Measurements from ENCODE around the gene TUBGCP4.
"Not testable (repeated sequence)": the region's sequence is repeated elsewhere in the genome, so short reads cannot be mapped to it uniquely, and the experiment has no call there.

The TUBGCP4 gene, protein sequence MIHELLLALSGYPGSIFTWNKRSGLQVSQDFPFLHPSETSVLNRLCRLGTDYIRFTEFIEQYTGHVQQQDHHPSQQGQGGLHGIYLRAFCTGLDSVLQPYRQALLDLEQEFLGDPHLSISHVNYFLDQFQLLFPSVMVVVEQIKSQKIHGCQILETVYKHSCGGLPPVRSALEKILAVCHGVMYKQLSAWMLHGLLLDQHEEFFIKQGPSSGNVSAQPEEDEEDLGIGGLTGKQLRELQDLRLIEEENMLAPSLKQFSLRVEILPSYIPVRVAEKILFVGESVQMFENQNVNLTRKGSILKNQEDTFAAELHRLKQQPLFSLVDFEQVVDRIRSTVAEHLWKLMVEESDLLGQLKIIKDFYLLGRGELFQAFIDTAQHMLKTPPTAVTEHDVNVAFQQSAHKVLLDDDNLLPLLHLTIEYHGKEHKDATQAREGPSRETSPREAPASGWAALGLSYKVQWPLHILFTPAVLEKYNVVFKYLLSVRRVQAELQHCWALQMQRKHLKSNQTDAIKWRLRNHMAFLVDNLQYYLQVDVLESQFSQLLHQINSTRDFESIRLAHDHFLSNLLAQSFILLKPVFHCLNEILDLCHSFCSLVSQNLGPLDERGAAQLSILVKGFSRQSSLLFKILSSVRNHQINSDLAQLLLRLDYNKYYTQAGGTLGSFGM

DNA sequence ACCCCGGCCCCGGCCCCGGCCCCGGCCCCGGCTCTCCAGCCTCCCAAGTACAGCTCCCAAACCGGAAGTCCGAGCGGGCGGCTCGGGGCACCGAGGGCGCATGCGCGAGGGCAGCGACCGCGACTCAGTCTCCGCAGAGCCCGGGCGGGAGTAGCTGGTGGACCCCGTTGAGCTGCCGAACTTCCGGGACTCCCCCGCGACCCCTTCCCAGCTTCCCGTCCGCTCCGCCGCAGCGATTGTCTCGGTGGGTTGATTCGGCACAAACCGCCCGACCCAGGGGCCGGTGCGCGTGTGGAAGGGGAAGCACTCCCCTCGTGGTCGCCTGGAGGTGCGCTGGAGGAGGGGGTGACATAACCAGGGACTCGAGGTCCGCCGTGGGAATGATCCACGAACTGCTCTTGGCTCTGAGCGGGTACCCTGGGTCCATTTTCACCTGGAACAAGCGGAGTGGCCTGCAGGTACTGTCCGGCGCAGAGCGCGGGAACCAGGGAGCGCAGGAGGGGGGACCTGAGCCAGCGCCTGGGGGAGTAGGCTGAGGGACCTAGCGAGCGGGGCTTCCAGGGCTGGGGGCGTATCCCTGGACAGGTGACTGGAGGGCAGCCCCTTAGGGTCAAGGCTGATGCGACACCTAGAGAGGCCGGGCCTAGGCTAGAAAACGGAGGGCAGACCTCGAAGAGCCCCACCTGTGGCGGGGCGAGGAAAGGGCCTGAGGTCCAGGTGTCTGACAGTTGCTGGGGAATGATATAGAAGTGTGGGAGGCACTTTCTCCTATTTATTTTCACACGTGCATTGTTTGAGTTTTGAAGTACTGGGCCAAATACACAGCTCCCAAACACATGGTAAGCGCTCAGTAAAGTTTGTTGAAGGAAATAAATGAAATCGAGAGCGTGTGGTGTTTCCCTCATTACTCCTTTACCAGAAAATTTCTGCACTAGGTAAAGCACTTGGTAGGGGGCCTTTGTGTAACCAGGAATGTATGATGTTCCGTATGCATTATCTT lies at the start of gene TUBGCP4, which contains the start of gene ZSCAN29:
Gene TUBGCP4, plus strand, starts transcription at position 127 of the 1,000 bp plus-strand sequence. Its CDS starts 254 bp downstream, at position 381.
Gene ZSCAN29, minus strand, starts transcription at position 69 of the 1,000 bp plus-strand sequence. CDS start 1,130 bp downstream, outside the sequence.
- peak; percentile 63 for DNase-seq

DNA sequence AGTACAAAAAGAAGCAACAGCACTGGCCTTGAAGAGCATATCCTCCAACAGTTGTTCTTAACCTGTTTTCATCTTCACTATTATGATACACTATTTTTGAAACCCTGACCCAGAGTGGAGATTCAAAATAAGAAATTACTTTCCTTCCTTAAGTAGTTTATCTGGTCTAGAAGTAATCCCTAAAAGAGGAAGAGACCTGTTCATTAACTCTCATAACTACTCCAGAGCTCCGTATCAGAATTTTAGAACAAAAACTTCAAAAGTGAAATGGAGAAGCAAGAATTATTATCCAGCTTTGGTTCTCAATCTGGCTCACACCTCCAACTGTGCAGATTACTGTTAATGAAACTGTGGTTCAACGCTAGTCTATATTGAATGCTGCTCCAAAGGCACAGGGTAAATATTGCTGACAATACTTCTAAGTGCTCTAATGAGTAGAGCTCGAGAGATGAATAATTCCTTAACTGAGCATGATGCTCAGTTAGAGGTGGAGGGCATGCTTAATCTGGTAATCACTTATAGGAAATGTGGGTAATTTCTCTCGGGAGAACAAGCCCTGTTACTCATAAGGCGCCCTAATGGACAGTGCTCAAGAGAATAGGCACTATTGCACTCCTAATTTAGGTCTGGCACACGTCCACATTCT lies 45.7 kb upstream of the TUBGCP4 start:
- no peak for DNase-seq

DNA sequence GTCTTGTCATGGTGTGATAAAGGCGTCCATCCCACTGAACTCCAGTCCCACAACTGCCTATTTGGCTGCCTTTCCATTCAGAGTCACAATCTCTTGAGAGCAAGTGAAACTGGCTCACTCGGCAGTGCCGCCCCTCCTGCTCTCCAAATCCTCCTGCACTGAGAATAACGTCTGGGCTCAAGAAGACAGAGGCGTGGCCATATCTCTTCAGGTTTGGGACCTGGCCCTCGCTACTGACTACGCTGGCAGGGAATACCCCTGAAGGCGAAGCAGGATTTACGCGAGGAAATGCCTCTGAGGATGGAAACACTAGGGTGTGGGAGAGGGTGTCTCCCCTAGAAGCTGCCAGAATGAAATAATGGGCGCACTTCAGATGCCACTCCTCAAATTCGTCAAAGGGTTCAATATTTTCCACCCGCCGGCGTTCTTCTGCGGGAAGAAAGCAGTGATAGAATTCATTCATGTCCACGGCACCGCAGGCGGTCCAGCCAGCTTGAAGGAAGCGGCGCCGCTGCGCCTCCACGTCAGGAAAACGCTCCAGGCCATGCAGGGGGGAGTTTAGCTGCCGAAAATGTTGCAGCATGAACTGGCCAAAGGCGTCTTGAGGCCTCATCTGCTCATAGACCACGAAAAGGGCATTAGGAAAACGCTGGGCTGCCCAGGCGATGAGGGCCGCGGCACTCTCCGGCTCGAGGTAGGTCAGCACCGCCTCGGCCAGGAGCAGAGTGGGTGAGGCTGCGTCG lies 41.5 kb upstream of the TUBGCP4 start:
- DNase-seq: no peak

DNA sequence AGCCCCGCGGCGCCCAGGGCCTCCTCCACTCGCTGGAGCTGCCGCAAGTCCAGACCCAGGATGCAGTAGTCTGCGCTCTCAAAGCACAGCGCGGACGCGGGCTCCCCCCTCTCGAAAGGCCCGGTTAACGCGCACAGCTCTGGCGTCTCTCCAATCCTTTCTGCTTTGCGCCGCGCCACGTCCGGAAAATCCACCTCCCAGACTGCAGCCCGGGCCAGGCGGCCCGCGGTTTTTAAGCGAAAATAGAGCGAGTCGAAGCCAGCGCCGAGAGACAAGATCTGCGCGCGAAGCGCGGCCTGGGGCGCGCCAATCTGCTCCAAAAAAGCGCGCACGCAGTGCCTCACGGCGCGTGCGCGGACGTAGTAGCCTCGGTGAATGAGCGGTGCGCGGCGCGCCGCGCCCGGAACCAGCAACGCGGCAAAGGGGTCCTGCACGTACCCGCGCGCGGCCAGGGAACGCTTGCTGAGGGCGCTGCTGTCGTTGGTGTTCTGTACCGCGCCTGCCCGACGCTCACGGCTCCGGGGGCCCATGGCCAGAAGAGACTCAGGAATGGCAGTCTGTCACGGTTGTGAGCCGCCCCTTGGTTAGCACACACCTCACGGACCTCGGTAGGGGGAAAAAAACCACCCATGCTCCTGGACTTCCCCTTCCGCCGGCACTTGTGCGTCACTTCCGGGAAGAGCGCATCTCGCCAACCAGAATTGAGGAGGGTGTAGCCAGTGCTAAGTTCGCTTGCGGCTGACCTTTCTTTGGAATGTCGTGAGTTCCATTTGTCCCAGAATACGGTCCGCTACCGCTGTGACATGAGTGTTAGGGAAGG lies 40.7 kb upstream of the TUBGCP4 start, which contains the start of gene LCMT2:
Gene LCMT2, minus strand, starts transcription at position 614 of the 820 bp plus-strand sequence. Its CDS starts 84 bp downstream, at position 530.
- DNase-seq: peak; percentile 78

DNA sequence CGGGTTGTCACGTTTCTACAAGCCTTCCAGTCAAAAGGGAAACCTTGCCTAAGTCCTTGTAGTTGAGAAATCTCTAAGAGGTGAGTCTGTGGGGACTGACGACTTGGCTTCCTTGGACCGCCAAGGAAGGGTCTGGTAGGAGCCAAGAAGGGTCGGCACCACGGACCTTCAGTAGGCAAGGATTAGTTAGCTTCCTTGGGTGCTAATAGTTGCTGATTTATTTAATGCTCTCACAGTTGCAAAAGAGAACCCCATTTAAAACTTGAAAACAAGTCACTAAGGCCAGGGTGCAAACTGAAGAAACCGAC lies 40.2 kb upstream of the TUBGCP4 start:
- DNase-seq: no peak

DNA sequence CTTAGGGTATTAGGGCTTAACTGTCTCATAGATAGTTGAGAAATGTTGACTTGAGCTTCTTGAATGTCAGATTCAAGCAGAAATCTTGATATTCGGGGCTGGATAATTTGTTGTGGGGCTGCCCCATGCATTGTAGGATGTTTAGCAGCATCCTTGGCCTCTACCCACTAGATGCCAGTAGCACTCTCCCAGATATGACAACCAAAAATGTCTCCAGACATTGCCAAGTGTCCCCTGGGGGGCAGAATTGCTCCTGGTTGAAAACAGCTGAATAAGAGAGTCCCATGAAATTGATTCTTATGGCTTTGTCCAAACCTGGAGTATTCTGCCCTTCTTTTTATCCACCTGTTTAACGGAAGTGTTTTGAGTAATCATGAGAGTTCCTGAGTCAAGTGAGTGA lies 24.6 kb upstream of the TUBGCP4 start:
- DNase-seq: no peak

DNA sequence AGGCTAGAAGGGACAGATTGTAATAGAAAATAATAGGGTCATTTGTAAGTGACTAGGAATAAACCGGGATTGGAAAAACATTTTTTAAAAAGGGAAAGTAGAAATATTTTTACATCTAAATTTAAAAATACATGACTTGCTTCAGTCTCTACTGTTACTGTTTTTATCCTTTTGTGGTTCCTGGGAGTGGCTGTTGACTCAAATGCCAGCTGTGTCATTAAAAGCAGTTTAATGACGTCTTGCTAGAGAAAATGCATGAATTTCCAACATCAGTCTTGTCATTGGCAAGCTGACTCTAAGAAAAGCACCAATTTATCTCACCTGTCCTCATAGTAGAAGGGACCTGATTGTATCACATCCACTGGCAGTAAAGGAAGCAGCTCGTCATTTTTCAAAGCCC lies 23.8 kb upstream of the TUBGCP4 start:
- DNase-seq: no peak

DNA sequence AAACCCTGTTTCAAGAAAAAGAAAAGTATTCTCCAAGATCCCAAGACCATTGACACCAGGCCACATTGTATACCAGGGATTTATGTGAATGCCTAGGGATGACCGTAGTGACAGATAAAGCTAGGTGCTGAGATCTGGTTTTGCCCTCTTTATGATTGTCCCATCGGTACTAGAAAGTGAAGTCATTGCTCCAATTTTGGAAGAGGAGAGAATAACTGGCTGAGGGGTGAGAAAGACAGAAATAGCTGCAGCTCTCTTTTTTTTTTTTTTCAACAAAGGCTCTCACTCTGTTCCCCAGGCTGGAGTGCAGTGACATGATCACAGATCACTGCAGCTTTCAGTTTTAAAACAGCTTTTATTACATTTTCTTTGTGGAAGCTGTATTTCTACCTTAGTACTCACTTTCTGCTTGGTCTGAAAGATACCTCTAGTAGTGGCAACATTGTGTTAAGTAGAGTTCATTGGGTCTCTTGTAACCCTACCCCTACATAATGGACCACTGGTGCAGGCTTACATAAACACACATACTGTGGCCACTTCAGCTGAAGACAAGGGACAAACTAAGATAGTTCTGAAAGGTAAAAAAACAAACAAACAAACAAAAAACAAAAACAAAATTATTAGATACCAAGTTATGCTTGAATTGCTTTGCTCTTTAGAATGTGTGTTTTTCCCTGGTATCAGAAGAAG lies 18.1 kb upstream of the TUBGCP4 start:
- no peak for DNase-seq

DNA sequence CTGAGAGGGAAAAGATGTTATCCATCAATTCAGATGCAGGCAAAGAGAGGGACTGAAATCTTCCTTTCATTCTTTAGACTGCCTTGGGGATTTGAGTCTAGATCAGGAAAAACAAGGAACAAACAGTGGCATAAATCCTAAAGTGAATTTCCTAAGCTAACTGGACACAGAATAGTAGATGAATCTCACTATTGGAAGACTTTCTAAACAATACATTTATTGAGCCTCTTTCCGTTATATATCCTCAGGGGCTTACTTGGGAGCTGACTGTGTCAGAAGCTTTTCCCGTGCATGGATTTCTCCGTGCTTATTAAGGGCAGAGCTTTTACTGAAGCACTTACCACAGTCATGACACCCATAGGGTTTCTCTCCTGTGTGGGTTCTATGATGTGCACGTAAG lies 10.1 kb upstream of the TUBGCP4 start:
- no peak for DNase-seq

DNA sequence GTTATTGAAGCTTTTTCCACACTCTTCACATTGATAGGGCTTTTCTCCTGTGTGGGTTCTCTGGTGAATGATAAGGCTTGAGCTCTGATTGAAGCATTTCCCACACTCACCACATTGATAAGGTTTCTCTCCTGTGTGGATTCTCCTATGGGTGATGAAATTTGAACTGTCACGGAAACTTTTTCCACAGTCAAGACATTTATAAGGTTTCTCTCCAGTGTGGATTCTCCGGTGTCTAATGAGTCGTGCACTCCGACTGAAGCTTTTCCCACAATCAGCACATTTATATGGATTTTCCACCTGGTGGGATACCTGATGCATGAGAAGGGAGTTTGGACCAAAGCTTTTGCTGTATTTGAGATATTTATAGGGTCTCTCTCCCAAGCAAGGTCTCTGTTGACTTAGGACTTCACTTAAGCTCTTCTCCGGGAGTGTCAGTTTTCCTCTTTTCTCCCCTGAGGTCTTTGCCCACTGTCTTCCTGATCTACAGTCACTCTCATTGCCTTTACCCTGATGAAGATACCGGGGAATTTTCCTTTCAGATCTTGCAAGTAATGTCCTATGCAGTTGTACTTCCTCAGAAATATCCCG lies 9.5 kb upstream of the TUBGCP4 start:
- no peak for DNase-seq

DNA sequence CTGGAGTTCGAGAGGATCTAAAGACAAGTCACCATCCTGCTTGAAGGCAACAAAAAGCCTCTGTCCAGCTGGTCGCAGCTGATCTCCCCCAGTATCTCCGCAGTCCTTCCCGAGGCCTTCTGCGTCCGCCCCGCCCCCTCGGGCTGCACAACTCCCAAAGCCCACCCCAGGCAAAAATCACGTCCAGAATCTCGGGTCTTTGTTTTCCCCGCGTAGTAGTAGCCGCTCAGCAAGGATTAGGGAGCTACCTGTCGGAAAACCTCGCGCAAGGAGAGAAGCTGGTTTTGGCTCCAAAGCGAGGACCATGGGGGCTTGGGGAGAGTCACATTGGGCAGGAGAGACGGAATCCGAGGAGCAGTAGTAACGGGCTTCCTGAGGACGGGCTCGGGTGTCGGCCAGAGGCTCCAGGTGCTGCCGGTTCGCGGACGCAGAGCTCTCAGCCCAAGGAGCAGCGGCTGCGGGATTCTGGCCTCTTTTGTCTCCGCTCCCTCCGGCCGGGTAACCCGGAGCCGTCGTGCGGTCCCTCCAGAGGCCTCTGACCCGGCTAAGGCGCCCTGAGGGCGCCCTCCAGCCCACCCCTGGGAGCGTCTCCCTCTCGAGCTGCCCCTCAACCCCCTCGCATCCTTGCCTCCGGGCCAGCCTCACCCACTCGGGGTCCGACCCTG lies 459 bp upstream of the TUBGCP4 start:
- DNase-seq: no peak

DNA sequence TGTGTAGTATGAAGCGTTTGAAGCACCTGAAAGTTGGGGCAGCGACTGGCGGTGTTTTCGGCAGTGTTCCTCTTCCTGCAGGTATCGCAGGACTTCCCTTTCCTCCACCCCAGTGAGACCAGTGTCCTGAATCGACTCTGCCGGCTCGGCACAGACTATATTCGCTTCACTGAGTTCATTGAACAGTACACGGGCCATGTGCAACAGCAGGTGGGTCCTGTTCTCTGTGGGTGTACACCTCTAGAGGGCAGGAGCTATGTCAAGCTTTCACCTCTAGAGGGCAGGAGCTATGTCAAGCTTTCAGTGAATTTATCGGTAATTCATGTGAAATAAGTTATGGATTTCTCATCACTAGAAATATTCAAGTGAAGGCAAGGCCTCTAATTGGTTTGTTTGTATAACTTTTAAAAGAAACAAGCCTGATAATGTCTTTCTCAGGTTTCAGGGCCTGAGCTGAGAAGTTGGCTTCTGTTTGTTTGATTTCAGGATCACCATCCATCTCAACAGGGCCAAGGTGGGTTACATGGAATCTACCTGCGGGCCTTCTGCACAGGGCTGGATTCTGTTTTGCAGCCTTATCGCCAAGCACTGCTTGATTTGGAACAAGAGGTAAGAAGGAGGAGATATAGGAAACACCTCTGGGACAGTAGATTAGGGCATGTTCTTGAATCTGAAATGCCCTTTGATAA lies 5.3 kb downstream of the TUBGCP4 start:
- DNase-seq: no peak

DNA sequence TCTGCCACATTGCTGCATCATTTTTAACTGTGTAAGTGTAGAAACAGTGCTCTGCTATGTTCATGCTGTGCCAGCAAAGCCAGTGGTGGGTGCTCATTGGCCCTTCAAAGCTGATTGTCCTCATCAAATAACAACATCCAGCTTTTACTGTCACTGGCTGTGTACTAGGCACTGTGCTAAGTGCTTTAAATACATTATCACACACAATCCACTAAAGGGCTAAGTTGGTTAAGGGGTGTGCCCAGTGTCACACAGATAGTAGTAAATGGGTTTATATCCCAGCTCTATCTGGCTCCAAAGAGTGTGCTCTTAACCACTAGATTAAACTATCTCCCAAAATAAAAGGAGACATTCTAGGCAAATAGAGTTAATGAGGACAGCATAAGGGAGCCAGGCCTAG lies 7.7 kb downstream of the TUBGCP4 start:
- no peak for DNase-seq

DNA sequence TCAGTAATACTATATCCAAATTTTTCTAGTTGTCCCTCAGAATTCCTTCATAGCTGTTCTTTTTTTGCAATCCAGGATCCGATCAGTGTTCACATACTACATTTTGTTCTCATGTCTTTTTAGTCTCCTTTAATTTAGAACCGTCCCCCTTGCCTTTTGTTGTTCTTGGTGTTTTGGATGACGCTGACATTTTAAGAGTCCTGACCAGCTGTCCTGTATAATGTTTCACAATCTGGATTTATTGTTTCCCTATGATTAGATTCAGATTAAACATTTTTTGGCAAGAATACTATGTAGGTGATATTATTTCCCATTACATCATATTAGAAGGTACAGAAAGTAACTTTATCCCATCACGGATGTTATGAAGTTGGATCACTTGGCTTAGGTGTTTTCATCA lies 11.4 kb downstream of the TUBGCP4 start:
- DNase-seq: no peak

DNA sequence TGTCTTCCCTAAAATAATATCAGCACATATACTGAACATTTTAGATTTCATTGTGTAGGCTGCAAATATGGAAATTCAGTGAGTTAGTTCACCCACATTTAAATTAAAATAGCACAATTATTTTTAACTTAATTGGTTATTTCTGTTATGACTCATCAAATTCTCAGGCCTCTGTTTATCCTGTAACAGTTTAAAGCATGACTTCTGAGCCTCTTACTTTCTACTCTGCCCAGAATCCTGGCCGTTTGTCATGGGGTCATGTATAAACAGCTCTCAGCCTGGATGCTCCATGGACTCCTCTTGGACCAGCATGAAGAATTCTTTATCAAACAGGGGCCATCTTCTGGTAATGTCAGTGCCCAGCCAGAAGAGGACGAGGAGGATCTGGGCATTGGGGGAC lies 12.2 kb downstream of the TUBGCP4 start:
- DNase-seq: no peak

DNA sequence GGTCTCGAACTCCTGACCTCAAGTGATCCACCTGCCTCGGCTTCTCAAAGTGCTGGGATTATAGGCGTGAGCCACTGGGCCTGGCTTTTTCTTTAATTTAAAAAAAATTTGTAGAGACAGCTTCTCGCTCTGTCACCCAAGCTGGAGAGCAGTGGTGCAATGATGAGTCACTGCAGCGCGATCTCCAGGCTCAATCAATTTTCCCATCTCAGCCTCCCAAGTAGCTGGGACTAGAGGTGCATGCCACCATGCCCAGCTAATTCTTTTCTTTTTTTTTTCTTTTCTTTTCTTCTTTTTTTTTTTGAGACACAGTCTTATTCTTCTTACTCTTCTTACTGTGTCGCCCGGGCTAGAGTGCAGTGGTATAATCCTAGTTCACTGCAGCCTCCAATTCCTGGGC lies 19.8 kb downstream of the TUBGCP4 start:
- no peak for DNase-seq

DNA sequence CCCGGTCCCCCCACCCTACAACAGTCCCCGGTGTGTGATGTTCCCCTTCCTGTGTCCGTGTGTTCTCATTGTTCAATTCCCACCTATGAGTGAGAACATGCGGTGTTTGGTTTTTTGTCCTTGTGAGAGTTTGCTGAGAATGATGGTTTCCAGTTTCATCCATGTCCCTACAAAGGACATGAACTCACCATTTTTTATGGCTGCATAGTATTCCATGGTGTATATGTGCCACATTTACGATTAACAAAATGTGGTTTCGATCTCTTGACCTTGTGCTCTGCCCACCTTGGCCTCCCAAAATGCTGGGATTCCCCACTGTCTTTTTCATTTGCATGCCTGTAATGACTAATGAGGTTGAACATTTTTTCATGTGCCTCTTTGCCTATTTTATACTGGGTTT lies 22.7 kb downstream of the TUBGCP4 start:
- not testable (repeated sequence) for DNase-seq

DNA sequence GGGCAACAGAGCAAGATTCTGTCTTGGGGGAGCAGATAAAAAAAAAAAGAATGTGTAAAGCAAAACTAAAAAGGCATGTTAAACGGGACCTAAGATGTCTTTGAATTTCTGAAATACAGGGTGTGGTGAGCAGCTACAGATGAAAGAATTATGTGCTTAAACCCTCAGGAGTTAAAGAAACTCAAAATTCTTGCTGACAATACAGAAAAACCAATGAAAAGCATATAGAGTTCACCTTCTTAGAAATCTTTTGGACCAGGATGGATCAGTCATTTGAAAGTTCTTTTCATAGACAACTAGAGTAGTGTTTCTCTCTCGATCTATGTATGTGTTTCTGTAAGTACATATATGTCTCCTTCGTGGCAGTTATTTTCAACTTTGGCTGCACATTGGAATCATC lies 31.4 kb downstream of the TUBGCP4 start:
- DNase-seq: no peak

DNA sequence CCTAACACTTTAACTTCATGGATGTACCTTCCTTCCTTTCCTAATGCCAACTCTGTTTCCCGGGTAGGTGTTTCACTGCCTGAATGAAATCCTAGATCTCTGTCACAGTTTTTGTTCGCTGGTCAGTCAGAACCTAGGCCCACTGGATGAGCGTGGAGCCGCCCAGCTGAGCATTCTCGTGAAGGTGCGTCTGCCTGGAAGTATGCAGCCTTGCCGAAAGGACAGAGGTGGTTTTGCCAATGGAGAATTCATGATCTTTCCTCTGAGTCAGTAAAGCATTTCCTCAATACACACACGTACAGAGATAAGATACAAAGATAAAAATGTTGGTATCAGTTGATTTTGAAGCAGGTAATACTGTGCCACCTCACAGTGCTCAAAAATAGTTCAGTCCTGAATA lies 32.7 kb downstream of the TUBGCP4 start:
- DNase-seq: no peak
